ENCODE results near the gene PRKCH.

The PRKCH gene

DNA sequence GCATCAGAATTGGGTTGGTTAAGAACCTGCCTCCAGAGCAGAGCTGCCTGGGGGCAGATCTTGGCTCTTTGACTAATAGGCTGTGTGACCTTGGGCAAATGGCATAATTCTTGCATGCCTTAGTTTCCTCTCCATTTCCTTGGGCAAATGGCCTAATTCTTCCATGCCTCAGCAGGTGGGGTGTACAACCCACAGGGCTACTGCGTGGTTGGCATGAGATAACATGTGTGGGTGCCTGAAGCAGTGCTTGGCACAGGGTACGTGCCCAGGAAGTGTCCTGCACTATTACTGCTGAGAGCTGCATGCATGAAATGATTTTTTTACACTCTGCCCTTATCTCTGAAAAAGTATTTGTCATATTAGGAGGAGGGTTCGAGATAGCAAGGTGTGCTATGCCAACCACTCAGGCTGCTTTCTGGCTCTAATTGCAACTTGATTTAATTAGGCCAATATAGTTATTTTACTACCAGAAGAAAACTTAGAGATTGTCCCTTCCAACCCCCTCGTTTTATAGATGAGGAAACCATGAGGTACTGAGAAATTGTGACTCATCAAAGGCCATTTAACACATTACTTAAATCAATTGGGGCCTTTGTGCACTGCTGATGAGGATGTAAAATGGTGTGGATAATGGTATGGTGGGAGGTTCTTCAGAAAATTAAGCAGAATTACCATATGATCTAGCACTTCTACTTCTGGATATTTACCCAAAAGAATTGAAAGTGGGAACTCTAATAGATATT is 212.3 kb downstream of the PRKCH start:
- DNase-seq (ENCODE audit: low spot score) = peak; percentile 72

DNA sequence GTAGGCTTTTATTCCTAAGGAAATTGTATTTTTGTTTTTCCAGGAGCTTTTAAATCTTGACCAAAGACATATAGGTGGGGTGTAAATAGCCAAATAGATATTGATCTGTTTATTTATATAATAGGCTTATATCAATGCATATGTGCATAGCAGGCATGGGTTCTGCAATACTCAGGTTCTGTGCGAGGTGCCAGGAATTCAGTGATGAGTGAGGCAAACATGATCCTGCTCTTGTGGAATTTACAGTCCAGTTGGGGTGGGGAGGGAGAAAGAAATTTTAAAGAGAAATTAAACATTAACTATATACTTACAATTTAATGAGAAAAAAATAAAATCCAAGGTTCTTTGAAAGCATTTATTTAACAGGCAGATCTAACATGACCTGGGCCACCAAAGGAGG is 213.7 kb downstream of the PRKCH start:
- no peak for DNase-seq (ENCODE audit: low spot score)

DNA sequence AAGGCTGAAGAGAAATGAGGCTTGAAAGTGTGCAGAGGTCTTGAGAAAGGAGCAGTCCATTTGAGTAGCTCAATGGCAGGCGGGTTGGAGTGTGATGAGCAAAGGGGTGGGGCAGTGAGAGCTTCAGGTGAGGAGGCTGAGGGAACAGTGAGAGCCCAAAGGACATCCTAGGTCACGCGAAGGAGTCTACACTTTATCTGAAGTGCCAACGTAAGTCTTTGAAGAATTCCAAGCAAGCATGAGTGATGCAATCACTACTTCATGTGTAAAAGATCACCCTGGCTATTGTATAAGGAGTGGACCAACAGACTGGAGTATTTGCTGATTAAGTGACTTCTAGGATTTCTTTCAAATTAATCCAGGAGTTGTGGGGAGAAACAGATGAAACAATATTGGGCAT is 214.1 kb downstream of the PRKCH start:
- DNase-seq (ENCODE audit: low spot score) = no peak

DNA sequence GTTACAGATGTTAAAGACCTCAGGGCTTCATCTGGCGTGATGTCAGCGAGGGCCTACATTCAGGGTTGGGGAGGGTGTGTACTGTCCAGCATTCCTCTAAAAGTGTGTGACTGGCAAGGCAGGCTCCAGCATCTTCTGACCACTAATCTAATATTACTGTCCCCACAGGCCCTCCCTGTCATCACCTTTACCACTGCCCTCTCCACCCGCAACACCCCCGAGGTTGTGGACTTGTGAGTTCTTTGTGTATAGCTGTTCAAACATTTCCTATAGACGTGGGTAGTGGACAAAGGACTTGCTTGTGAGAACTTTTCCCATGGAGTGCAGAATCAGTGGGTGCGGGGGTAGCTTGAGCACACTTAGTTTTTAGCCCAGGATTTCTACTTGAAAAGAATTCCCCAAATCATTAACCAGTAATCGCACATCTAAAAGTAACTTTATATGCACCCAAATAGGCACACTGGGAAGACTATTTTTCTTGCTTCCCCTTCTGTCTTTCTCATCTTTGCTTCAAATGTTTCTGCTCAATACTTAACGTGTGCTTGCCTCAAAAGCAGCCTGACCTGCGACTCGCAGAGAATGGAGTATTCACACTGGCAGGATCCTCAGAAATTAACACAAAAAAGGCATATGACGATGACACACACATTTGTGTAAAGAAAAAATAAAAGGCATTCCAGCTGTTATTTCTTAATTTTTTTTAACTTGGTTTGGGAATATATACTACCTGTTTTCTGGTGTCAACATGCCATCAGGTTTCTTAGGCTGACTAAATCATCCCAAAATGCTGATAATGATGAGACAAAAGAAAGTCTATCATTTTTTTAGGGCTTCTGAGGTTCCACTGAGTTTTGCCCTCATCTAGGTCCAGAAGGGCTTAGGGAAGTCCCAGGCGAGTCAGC is 215.5 kb downstream of the PRKCH start:
- peak; percentile 72 for DNase-seq (ENCODE audit: low spot score)

DNA sequence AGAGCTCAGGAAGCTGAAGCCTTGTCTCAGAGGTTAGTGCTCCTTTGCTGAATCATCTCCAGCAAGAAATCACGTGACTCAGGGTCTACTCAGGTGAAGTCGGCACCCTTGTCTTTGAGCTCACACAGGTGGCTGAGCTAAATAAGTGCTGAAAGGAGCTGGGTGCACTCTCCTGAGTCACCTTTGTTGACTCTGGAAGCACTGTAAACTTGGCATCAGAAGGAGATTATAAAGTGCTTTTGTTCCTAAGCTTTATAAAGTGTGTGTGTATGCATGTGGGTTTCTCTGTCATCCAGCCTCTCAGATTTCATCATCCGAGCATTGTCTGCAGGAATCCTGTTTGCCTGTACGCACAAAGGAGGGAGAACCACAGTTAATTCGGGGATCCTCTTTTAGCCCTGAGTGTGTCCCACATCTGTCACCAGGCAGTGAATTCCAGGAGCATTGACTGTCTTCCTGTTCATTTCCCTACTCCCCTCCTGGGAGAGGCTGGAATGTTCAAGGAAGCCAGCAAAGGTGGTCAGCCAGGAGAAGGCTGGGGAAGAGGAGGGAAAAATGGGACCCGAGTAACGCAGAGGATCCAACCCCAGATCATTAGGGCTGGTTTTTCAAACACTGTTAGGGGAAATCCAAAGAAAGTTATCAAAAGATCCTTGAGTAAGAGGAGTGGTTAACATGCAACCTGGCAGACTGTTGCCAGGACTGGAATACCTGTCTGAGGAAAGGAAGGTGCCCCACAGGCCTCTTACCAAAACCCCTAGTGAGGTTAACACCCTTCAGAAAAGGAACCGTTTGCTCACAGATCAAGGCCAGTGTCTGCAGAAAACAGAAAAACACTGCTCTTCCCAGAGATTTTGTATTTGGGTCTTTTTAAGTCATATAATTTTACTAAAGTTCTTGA is 216.4 kb downstream of the PRKCH start:
- DNase-seq (ENCODE audit: low spot score) = peak; percentile 64

DNA sequence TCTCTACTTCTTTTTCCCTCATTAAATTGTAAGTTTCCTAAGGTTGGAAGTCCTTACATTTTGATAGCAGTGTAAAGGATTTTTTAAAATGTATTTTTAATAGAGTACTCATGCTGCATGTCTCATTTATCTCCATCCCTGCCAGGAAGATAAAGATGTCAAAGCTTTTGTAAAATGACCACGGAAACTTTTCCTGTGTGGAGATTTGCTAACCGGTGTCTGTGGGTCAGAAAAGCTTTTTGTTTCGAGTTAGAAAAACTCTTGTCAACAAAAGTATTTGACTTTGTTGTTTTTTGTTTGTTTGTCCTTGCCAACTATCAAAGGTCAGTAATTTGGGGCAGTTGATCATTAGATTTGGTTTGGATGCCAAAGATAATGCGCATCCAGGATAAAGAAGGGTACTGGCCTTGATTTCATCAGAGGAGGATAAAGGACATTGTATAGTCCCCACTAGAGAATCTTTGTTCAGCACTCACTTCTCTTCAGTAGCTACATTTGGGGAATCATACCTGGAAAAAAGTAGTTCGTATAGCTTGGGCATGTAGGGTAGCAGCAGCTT is 217.2 kb downstream of the PRKCH start:
- no peak for DNase-seq (ENCODE audit: low spot score)

DNA sequence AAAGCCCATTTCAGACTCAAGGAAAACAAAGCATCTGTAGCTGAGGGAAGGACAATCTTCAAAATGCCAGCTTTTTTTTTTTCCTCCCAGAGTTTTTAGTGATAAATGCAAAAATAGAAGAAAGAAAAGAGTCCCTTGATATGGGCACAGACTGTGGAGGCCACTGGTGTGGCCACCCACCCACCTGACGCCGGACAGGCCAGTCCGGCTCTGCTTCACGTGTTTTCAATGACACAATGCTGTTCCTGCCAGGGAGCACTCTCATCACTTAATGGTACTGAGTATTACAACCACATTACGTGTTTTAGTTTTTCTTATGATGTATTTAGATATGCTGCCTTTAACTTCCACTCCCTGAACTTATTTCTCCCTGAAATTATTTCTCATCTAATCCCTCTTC is 218.3 kb downstream of the PRKCH start:
- no peak for DNase-seq (ENCODE audit: low spot score)

DNA sequence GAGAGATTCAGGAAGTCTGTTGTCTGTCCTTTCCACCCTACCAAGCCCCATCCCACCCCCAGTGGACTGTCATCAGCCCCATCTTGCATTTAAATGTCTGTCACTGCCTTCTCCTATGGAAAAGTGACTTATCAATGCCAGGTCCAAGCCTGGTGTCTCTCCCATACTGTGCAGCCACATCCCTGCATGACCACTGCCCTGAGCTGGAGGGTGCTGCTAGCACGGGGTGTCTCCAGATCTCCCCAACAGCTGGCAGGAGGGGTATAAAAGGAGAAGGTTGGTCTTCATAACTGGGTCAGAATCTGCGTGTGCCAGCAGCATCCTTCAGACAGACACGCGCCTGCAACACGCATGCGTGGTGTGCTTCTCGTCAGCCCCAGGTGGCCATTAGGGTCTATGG is 219.6 kb downstream of the PRKCH start:
- no peak for DNase-seq (ENCODE audit: low spot score)

DNA sequence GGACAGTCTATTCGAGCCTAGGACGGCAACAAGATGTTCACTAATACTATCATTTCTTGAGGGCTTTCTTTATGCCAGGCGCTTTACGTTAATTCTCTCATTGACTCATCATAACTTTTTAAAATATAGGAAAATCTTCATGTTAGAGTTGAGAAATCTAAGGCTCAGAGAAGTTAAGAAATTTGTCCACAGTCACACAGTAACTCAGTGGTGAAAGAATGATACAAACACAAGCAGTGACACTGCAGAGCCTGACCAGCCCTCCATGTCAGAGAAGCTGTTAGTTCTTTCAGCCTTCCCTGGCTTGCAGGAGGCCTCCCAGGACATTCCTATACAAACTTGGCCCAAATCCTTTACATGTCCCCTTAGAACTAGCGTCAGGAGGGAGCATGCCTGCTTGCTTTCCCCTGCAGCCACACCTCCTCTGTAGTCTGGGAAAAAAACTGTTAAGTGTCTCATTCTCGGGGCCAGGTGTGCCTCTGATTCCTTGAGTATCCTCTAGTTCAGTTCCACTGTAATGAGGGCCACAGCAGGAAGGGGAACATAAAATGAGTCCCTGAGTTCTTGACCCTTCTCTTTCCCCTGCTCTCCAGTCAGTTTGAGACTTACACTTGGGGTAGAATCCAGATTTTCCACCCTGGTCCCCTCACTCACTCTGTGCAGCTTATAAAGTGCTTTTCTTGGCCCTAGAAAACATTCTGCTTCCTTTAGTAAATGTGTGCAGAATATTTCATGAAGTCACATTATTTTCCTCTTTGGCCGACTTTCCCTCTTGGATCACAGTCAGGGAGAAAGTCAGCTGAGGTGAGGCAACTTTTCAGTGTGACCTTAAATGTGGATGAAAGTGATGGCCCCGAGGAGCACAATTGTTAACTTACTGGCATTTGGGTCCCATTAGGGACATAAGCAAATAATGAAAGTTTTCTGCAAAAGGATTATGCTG is 221.7 kb downstream of the PRKCH start:
- no peak for DNase-seq (ENCODE audit: low spot score)

DNA sequence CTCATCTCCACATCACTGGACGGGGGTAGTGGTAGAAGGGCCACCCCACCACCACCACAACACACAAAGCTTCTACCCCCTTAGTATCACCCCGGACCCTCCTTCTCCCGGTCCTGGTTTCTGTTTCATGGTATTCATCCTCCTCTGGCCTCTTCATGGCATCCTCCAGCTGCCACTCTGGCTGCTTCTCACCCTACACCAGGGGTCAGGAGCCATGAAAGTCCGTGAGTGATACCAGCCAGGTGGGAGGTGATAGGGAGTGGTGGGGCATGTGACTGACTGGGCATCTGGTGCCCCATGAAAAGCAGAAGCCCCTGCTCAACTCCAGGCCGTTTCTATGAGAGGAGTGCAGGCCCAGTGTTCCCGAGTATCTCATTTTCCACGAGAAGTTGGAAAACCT is 222.6 kb downstream of the PRKCH start:
- no peak for DNase-seq (ENCODE audit: low spot score)

DNA sequence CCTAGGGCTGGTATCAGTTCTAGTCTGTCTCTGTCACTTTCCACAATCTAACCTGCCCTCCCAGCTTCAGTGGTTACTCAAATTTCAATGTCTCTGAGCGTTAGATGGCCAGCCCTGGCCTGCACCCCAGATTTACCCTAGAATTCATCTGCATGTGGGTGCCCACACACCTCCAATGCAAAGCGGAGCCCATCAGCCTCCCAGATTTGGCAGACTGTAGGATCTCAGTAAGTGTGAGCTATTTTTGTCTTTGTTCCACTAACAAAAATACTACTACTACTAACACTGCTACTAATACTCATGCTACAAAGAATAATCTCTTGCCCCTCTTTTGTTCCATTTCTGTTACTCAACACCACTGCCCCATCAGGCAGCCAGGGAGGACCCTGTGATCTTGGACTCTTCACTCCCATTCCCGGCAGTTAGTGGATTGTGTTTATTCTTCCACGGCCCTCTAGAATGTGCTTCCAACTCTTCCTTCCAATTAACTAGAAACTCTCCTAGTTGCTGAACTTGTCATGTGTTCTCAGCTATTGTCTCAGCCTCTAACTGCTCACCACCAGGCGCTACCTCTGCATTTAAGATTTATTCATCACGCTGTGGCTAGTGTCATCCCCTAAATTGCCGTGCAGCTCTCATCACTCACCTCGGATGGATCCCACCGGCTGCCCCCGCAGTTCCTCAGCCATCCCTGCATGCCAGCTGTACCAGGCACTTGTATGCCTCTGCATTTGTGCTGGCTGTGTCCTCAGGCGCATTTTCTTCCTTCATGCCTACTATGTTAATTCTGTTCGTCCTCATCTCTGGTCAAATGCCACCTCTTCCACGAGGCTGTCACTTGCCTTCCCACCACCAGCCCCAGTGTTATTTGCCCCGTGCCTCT is 223.3 kb downstream of the PRKCH start:
- DNase-seq (ENCODE audit: low spot score) = no peak

DNA sequence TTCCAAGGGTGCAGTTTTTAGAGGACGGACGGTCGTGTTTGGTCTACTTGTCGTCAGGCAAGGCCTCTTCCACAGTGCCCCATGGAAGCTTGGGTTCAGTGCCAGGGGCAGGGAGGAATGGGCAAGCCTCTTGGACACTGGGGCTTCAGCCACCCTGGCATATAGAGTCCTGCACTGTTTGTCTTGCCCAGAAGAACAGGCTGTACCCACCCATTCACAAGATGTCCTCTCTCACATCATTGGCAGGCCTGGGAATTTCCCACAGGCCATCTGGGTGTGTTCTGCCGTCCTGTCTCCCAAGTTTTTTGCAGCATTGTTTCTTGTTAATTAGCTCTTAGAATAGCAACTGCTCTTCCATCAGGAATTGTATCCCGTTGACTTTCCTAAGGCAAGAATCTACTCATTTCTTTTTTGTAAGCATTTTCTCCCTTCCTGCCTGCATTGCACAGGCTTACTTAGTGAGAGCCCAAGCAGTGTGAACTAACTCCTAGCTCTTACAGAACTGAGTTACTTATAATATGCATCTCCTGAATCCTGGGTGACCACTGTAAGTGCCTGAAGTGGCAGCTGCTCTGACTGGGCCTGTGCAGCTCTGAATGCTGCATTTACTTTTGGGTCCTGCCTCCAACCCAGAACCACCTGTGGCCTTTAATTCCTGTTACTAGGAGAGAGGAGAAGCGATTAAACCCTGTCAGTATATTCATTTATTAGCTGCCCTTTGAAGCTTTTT is 224.5 kb downstream of the PRKCH start:
- no peak for DNase-seq (ENCODE audit: low spot score)

DNA sequence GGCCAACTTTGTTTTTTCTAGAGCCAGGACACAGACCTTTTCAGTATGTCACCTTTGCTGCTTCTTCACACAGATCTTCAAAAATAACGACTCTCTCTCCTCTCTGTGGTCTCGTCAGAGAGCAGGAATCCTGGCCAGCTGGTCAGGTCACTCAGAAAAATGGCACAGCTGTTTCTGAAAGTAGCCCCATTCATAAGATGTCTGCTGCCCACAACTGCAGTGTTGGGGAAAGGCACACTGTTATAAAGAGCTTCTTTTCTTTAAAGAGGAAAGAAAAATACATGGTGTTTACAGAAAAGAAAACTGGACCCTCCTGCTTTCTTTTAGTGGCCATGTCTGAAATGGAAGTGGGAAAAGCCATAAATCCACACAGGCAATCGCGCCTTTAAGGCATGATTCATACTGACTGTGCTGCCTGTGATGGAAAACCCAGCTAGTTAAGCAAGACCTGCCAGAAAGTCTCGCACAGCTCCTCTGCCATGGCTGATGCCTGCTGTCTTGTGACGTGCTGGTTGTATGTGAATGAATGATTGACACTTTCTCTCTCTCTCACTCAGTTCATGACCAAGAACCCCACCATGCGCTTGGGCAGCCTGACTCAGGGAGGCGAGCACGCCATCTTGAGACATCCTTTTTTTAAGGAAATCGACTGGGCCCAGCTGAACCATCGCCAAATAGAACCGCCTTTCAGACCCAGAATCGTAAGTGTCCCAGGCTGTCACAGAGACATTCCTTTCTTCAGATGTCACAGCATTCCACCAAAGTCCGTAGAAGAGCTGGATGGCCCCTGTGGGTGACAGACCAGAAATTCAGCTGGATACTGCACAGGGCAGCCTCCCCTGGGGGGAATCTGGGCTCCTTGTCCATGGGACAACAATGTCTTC is 226.0 kb downstream of the PRKCH start:
- DNase-seq (ENCODE audit: low spot score) = no peak

DNA sequence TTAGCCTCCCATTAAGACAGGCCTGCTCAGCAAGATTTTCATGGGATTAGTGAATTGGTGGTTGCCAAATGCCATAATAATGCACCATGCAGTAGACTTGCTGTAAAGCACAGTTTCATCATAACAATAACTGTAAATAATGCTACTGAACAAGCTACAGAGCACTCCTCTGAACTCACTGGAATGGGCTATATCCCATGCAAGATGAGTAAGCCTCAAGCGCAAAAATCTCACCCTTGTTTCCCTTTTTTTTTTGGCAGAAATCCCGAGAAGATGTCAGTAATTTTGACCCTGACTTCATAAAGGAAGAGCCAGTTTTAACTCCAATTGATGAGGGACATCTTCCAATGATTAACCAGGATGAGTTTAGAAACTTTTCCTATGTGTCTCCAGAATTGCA is 228.0 kb downstream of the PRKCH start:
- no peak for DNase-seq (ENCODE audit: low spot score)

DNA sequence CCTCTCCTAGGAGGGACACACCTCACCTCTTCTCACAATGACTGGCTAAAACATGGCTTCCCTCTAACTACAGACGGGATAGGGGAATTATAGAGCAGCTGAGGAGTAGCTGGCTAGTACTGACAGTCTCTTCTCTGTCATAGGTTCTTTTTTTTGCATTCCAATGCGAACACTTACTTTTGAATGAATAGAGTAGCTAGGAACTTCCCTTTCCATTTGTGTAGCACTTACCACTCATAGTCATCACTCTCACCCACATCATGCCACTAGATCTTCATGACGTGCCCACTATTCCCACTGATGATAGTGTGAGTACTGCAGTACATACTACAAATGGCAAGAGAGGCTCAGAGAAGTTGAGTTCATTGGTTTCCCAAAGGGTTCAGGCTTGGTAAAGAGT is 230.0 kb downstream of the PRKCH start:
- DNase-seq (ENCODE audit: low spot score) = no peak

DNA sequence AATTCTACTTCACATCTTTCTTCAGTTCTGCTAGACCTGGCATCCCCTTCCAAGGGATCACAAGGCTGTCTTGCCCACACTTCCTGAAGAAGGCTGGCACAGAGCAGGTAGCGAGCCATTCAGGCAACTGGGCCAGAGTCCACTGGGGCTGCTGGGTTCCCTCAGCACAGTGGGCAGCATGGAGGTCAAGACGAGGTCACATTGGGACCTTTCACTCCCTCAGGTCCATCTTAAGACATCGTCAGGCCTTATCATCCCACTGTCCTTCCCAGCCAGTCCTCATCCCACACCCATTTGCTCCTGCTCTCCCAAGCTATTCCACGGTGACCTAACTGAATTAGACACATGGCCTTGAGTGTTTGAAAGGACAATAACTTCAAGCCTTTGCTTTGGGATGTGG is 230.9 kb downstream of the PRKCH start:
- DNase-seq (ENCODE audit: low spot score) = no peak

DNA sequence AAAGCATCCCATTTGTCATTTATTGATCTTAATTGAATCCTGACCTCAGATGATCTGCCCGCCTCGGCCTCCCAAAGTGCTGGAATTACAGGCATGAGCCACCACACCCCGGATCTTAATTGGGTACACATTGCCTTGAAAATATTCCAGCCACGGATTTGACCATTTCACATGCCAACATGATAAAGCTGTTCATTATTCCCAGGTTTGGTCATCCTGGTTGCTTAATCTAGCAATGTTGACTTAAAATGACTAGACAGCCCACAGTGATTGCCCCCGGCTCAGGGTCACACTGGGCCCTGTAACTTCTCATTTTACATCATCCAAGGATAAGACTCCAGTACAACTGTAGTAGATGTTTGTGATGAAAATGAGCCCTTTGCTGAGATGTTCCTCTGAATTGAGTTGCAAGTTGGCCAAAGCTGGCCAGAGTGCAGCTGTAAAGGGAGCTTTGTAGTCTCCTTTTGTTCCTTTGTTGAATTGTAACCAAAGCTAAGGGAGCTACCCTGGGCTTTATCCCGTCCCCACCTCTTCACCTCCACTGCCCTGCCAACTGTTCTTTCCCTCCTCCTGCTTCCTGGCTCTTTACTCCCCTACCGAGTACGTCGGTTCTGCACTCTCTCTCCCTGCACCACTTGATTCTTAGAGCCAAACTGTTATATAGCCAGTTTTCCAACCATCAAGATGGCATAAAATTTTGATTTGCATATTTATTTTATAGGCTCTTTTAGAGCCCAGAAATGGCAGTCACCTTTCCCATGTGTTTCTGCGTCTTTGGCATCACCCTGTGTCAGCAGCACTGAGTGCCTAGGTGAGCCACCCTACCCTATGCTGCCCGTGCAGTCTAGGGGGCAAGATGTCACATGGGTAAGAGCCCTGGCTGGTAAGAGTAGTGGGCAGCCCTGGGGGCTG is 232.6 kb downstream of the PRKCH start:
- no peak for DNase-seq (ENCODE audit: low spot score)
